Esophagus (tissue), 2 donors: ENCODE data around the gene BROX. TPM values are rescaled to one million over a fixed set of nuclear protein-coding genes. Genes with fewer than 3 reads are reported as not detected.

Experiments used
- polyA plus RNA-seq, 2 donors: library from polyadenylated mRNA; stranded (reverse); fragments of 200-250 nt; gene quantifications; one replicate each; pipeline ENCODE4 v1.2.3, GENCODE V29; 2013
- donor health status: healthy with polysubstance abuse.
- donor health status: Bipolar disorder and iron deficiency.

BROX gene
- polyA plus RNA-seq, 2 donors = 14.3 to 22.8 TPM

Other genes starting within 250 kb of the BROX start
- gene HHIPL2, start 164.5 kb upstream of the BROX start, polyA plus RNA-seq = under 1 TPM; 0.06 to 0.22 TPM
- gene TAF1A, start 122.6 kb upstream of the BROX start, polyA plus RNA-seq = 1 to 10 TPM; 1.2 to 2.2 TPM
- gene MIA3, start 94.5 kb upstream of the BROX start, polyA plus RNA-seq = 10 to 100 TPM; 17.3 to 18.2 TPM
- 10 to 100 TPM; 21.3 to 26.9 TPM for gene AIDA, start 73 bp upstream of the BROX start, polyA plus RNA-seq
- under 1 TPM; 0.02 to 0.26 TPM for gene FAM177B, start 24.6 kb downstream of the BROX start, polyA plus RNA-seq
- gene DISP1, start 102.5 kb downstream of the BROX start, polyA plus RNA-seq = 1 to 10 TPM; 1.2 to 2.1 TPM